22Rv1 (cell line): ENCODE data around the gene RUBCNL.

Source experiments
- CTCF ChIP-seq: fragments of 450-650 bp; IDR thresholded peaks from 2 replicates; pipeline ENCODE4 v1.5.1; 2017; ENCODE audit warnings: mild to moderate bottlenecking
- ZFX ChIP-seq: fragments of 450-650 bp; IDR thresholded peaks from 2 replicates; pipeline ENCODE4 v1.6.1; 2017; ENCODE audit warnings: antibody characterized with exemption, borderline replicate concordance

- TF ChIP-seq CTCF (no peak), ZFX (no peak)
Observed at GRCh38 chr13:46314587-46314986, 72.5 kb downstream of the RUBCNL start.
